ENCODE data around the gene PTPRT.

Gene PTPRT

GRCh38 chr20:42319252-42320013, 870.3 kb downstream of the PTPRT start:
- no peak for DNase-seq (ENCODE audit: low read depth)
- TF ChIP-seq CTCF (conservative IDR thresholded peaks at IDR 0.05; ENCODE audit: low read length), result no peak
- no peak overlapping the region for H3K4me3 ChIP-seq (ENCODE audit: low read length)

- no peak for TF ChIP-seq CTCF (conservative IDR thresholded peaks at IDR 0.05; ENCODE audit: low read length)
These were observed 876.0 kb downstream of the PTPRT start for GRCh38 chr20:42313704-42314103.

GRCh38 chr20:42309050-42309449, 880.7 kb downstream of the PTPRT start:
- TF ChIP-seq CTCF (conservative IDR thresholded peaks at IDR 0.05; ENCODE audit: low read length), result no peak
- no peak overlapping the region for H3K4me3 ChIP-seq (ENCODE audit: low read length)
- DNase-seq (ENCODE audit: low read depth), result no peak

More at GRCh38 chr20:42313704-42314103, 876.0 kb downstream of the PTPRT start:
- no peak for DNase-seq (ENCODE audit: low read depth)
- H3K4me3 ChIP-seq (ENCODE audit: low read length), result no peak overlapping the region

- no peak for TF ChIP-seq CTCF (conservative IDR thresholded peaks at IDR 0.05; ENCODE audit: low read length)
- H3K4me3 ChIP-seq (ENCODE audit: low read length), result no peak overlapping the region
- DNase-seq (ENCODE audit: low read depth), result no peak
These were observed 881.5 kb downstream of the PTPRT start for GRCh38 chr20:42308171-42308570.

- no peak overlapping the region for H3K4me3 ChIP-seq (ENCODE audit: low read length)
- DNase-seq (ENCODE audit: low read depth), result no peak
- no peak for TF ChIP-seq CTCF (conservative IDR thresholded peaks at IDR 0.05; ENCODE audit: low read length)
These were observed 894.1 kb downstream of the PTPRT start for GRCh38 chr20:42295592-42295991.

- no peak for TF ChIP-seq CTCF (conservative IDR thresholded peaks at IDR 0.05; ENCODE audit: low read length)
- H3K4me3 ChIP-seq (ENCODE audit: low read length), result no peak overlapping the region
- DNase-seq (ENCODE audit: low read depth), result no peak
These were observed 894.7 kb downstream of the PTPRT start for GRCh38 chr20:42294976-42295375.

GRCh38 chr20:42281801-42282200, 907.9 kb downstream of the PTPRT start:
- TF ChIP-seq CTCF (conservative IDR thresholded peaks at IDR 0.05; ENCODE audit: low read length), result no peak
- no peak overlapping the region for H3K4me3 ChIP-seq (ENCODE audit: low read length)

More at GRCh38 chr20:42281801-42282200, 907.9 kb downstream of the PTPRT start:
- DNase-seq (ENCODE audit: low read depth), result no peak

All from AG10803 (cell line).